OCI-LY7 (cell line): ENCODE results near the gene SATB1.

ENCODE experiments used
- CTCF ChIP-seq: fragments of 200-600 bp; sonication (generic); conservative IDR thresholded peaks from 2 replicates; pipeline ENCODE4 v1.5.1; 2014; ENCODE audit warnings: mild to moderate bottlenecking, antibody characterized with exemption, low read length, moderate library complexity, mixed read lengths
- EZH2phosphoT487 ChIP-seq: fragments of 200-600 bp; sonication (generic); IDR thresholded peaks from 2 replicates; pipeline ENCODE4 v1.6.1; 2018; ENCODE audit warnings: low read depth, borderline replicate concordance, mild to moderate bottlenecking, mixed run types, antibody characterized with exemption, low read length, moderate library complexity, mixed read lengths

- TF ChIP-seq CTCF (no peak), EZH2phosphoT487 (no peak)
Measured at GRCh38 chr3:18405141-18405540, 20.0 kb downstream of the SATB1 start.
